ENCODE measurements around the gene ZNF473.

Gene ZNF473

DNA sequence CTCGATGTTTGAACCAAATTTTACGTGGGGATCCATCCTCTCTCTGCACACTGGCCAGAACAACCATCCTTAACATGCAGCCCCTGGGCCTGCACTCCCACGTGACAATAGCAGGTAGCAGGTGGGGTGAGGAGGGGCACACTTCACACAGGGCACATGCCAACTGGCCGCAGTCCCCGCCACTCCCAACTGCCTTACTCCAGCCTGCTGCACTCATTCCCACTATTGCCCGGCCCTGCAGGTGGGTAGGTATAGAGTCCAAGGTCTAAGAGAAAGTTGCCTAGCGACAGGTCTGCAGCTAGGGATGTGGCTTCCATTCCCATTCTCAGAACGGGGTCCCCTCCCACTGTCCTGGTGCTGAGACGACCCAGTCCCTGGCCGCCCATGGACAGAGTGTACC lies 18.6 kb upstream of the ZNF473 start:
- no peak overlapping the region for H3K27ac ChIP-seq (ENCODE audit: low read length)
- H3K27me3 ChIP-seq (ENCODE audit: control insufficient read depth, insufficient read depth, low read length): no peaks in the 10 kb centered on the region
- H3K9me3 ChIP-seq (ENCODE audit: control insufficient read depth, low read depth, low read length): no peaks in the 10 kb centered on the region
- H3K4me3 ChIP-seq (ENCODE audit: low read length): no peak overlapping the region
- no peaks in the 10 kb centered on the region for H3K4me1 ChIP-seq (ENCODE audit: control insufficient read depth, low read depth, low read length)
- H3K9ac ChIP-seq (ENCODE audit: low read length): no peak overlapping the region
- peaks cover 21% of the 10 kb centered on the region for H3K36me3 ChIP-seq (ENCODE audit: control insufficient read depth, low read depth, low read length)

DNA sequence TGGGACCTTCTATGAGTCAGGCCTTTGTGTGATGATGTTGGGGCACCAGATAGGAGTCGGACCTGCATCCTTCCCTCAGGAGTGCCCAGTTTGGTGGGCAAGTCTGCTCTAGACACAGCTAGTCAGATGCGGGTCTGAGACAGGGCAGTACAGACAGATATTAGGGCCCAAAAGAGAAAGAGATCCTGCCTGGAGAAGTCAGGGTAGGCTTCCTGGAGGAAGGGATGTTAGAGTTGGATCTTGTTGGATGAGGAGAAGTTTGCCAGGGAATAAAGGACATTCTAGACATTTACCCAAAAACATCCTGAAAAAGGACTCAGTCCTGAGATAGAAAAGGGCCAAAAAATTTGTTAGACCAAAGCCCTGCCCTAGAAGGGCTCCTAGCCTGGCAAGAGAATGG lies 17.9 kb upstream of the ZNF473 start:
- Histone ChIP-seq H3K4me3 (ENCODE audit: low read length) (no peak overlapping the region), H3K4me1 (ENCODE audit: control insufficient read depth, low read depth, low read length) (no peaks in the 10 kb centered on the region), H3K27me3 (ENCODE audit: control insufficient read depth, insufficient read depth, low read length) (no peaks in the 10 kb centered on the region), H3K36me3 (ENCODE audit: control insufficient read depth, low read depth, low read length) (peaks cover 21% of the 10 kb centered on the region), H3K9ac (ENCODE audit: low read length) (no peak overlapping the region), H3K9me3 (ENCODE audit: control insufficient read depth, low read depth, low read length) (no peaks in the 10 kb centered on the region), H3K27ac (ENCODE audit: low read length) (no peak overlapping the region)

DNA sequence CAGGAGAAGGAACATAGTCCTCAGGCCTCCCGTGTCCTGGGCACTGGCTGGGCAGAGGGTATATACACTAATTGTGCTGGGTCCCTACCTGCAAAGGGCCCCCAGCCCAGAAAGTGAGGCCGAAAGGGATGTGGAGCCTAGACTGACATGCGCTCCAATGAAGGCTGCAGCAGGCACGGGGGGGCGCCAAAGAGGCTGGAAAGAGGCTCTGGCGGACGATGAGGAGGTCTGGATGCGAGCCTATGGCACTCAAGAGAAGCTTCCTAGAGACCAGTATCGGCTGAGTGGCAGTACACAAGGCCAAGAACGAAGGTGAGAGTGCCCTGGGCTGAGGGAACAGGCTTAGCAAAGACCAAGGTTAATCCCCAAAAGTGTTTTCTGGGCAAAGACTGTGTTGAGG lies 17.3 kb upstream of the ZNF473 start:
- Histone ChIP-seq H3K9ac (ENCODE audit: low read length) (no peak overlapping the region), H3K4me3 (ENCODE audit: low read length) (no peak overlapping the region), H3K27ac (ENCODE audit: low read length) (no peak overlapping the region), H3K4me1 (ENCODE audit: control insufficient read depth, low read depth, low read length) (no peaks in the 10 kb centered on the region), H3K27me3 (ENCODE audit: control insufficient read depth, insufficient read depth, low read length) (no peaks in the 10 kb centered on the region), H3K9me3 (ENCODE audit: control insufficient read depth, low read depth, low read length) (no peaks in the 10 kb centered on the region), H3K36me3 (ENCODE audit: control insufficient read depth, low read depth, low read length) (peaks cover 15% of the 10 kb centered on the region)

DNA sequence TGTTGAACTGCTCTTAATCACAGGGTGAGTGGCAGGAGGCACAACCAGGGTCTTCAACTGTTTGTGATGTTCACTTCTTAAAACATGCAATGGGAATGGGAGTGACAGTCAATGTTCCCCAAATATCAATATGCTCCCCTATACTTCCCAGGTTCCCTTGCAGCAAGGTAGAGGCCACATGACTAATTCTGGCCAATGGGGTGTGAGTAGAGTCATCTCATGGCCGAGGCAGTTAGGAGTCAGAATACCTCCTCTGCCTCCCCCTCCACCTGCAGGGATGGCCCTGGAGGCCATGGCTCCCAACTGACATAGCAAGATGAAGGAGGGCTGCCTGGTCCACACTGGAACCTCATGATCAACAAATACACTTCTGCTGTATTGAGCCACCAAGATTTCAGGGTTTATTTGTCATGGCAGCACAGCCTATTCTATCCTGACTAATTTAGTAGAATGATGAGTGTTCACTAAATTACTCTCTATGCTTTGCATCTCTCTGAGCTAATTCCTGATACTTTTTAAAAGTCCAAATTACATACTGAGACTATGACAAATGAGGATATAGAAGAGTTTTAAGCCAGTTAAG lies 9.5 kb upstream of the ZNF473 start:
- H3K27ac ChIP-seq (ENCODE audit: low read length): no peak overlapping the region

DNA sequence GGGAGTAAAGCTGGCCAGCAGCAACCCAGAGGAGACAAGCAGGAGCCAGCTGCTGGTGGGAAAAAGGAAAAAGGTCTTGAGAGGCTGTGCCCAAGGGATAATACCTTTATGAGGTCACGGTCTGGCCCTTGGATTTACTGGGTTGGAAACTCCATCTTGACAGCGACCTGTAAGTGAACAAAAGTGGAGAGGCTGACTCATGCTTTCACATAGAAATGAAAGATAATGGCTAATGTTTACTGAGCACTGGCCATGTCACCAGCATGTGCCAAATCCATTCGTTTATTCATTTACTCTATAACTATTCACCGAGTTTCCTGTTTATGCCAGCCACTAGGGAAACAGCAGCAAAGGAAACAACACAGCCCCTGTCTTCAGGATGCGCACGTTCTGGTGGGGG lies 5.3 kb upstream of the ZNF473 start:
- no peak overlapping the region for H3K9ac ChIP-seq (ENCODE audit: low read length)
- no peak overlapping the region for H3K27ac ChIP-seq (ENCODE audit: low read length)
- no peak overlapping the region for H3K4me3 ChIP-seq (ENCODE audit: low read length)
- no peaks in the 10 kb centered on the region for H3K27me3 ChIP-seq (ENCODE audit: control insufficient read depth, insufficient read depth, low read length)
- no peaks in the 10 kb centered on the region for H3K9me3 ChIP-seq (ENCODE audit: control insufficient read depth, low read depth, low read length)
- H3K36me3 ChIP-seq (ENCODE audit: control insufficient read depth, low read depth, low read length): peaks cover 10% of the 10 kb centered on the region
- H3K4me1 ChIP-seq (ENCODE audit: control insufficient read depth, low read depth, low read length): peaks cover 5% of the 10 kb centered on the region

More for the DNA sequence above, 9.5 kb upstream of the ZNF473 start:
- no peaks in the 10 kb centered on the region for H3K27me3 ChIP-seq (ENCODE audit: control insufficient read depth, insufficient read depth, low read length)
- peaks cover 18% of the 10 kb centered on the region for H3K36me3 ChIP-seq (ENCODE audit: control insufficient read depth, low read depth, low read length)
- no peaks in the 10 kb centered on the region for H3K4me1 ChIP-seq (ENCODE audit: control insufficient read depth, low read depth, low read length)
- no peak overlapping the region for H3K9ac ChIP-seq (ENCODE audit: low read length)
- H3K9me3 ChIP-seq (ENCODE audit: control insufficient read depth, low read depth, low read length): no peaks in the 10 kb centered on the region
- H3K4me3 ChIP-seq (ENCODE audit: low read length): no peak overlapping the region

DNA sequence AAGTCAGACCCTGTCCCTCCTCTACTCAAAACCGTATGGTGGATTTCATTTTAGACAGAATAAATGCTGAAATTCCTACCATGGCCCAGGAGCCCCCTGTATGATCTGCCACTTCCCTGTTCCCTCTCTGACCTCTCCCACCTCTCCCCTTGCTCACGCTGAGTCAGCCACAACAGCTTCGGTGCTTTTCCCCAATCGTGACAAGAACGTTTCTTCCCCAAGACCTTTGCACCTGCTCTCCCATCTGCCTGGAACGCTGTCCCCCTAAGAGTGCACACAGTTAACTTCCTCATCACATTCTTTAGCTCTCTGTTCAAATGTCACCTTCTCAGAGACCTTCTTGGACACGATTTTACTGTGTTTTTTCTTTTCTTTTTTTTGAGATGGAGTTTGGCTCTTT lies 3.0 kb upstream of the ZNF473 start:
- Histone ChIP-seq H3K36me3 (ENCODE audit: control insufficient read depth, low read depth, low read length) (no peaks in the 10 kb centered on the region), H3K4me3 (ENCODE audit: low read length) (no peak overlapping the region), H3K4me1 (ENCODE audit: control insufficient read depth, low read depth, low read length) (peaks cover 5% of the 10 kb centered on the region), H3K9me3 (ENCODE audit: control insufficient read depth, low read depth, low read length) (no peaks in the 10 kb centered on the region), H3K27ac (ENCODE audit: low read length) (no peak overlapping the region), H3K9ac (ENCODE audit: low read length) (no peak overlapping the region), H3K27me3 (ENCODE audit: control insufficient read depth, insufficient read depth, low read length) (no peaks in the 10 kb centered on the region)

DNA sequence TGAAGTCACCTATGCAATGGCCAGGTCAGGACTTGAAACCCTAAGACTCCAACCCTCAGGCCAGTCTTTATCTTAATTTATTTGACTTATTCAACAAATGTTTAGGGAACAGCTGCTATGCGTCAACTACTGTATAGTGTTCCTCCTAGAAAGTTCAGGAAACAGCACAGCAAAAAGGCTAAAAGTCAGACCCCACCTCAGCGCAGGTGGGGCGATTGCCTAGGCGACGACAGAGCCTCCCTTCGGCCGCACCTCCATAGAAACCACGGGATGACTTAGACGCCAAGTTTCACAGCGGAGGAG lies 1.1 kb upstream of the ZNF473 start:
- no peaks in the 10 kb centered on the region for H3K27me3 ChIP-seq (ENCODE audit: control insufficient read depth, insufficient read depth, low read length)
- peak overlapping the region; percentile 73 for H3K9ac ChIP-seq (ENCODE audit: low read length)
- H3K4me3 ChIP-seq (ENCODE audit: low read length): peak overlapping the region; percentile 85
- H3K36me3 ChIP-seq (ENCODE audit: control insufficient read depth, low read depth, low read length): no peaks in the 10 kb centered on the region
- no peaks in the 10 kb centered on the region for H3K9me3 ChIP-seq (ENCODE audit: control insufficient read depth, low read depth, low read length)
- peak overlapping the region; percentile 18 for H3K27ac ChIP-seq (ENCODE audit: low read length)
- H3K4me1 ChIP-seq (ENCODE audit: control insufficient read depth, low read depth, low read length): peaks cover 5% of the 10 kb centered on the region

DNA sequence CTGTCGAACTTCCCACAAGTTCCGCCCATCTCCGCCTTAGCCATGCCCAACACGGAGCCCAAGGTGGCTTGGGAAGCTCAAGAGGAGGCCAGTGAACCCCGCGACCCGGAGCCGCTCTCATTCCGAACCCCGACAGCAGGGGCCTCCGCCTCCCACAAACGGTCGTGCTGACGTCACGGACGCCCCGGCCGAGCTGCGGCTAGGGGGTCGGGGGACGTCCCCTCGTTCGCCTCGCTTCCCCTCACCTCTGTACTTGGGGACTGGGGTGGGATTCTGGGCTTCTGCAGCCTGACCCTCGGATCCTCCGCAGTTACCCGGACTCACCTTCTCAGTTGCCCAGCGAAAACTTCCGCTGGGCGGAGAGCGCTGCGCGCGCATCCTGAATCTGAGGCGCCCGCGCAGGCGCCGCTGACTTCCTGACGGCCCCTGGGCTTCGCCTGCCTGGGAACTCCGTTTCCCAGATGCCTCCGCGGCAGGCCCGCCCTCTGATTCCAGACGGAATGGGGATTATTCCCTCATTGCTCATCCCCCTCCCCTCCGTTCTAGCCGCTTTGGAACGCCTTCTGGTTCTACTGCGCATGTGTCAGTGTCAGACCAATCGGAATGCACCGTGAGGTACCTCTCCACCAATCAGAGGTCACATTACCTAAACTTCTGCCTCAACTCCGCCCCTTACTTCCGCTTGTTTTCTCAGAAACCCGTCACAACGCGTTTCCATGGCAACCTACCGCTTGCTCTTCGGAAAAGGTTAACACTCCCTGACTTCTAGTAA lies 597 bp upstream of the ZNF473 start, which contains the start of gene VRK3:
Gene VRK3, minus strand, starts transcription at position 351 of the 772 bp plus-strand sequence. CDS start 9,210 bp downstream, outside the sequence.
- Histone ChIP-seq H3K9ac (ENCODE audit: low read length) (peak within 1 kb of the TSS; percentile 73), H3K27me3 (ENCODE audit: control insufficient read depth, insufficient read depth, low read length) (no peaks in the 10 kb centered on the region), H3K9me3 (ENCODE audit: control insufficient read depth, low read depth, low read length) (no peaks in the 10 kb centered on the region), H3K27ac (ENCODE audit: low read length) (peak within 1 kb of the TSS; percentile 70), H3K4me3 (ENCODE audit: low read length) (peak within 1 kb of the TSS; percentile 85), H3K4me1 (ENCODE audit: control insufficient read depth, low read depth, low read length) (peaks cover 5% of the 10 kb centered on the region), H3K36me3 (ENCODE audit: control insufficient read depth, low read depth, low read length) (no peaks in the 10 kb centered on the region)

DNA sequence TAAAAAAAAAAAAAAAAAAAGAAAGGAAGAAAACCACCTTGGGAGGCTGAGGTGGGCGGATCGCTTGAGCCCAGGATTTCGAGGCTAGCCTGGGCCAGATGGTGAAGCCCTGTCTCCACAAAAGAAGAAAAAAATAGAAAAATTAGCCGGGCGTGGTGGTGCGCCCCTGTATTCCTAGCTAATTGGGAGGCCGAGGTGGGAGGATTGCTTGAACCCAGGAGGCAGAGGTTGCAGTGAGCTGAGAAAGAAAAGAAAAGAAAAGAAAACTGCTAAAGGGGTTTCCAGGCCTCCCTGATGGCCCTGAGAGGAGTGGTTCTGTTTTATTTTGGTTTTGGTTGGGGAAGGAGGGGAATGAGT lies 723 bp downstream of the ZNF473 start:
- H3K27ac ChIP-seq (ENCODE audit: low read length): no peak overlapping the region
- peak overlapping the region; percentile 72 for H3K4me3 ChIP-seq (ENCODE audit: low read length)
- peaks cover 5% of the 10 kb centered on the region for H3K4me1 ChIP-seq (ENCODE audit: control insufficient read depth, low read depth, low read length)
- H3K9me3 ChIP-seq (ENCODE audit: control insufficient read depth, low read depth, low read length): no peaks in the 10 kb centered on the region
- H3K27me3 ChIP-seq (ENCODE audit: control insufficient read depth, insufficient read depth, low read length): no peaks in the 10 kb centered on the region
- H3K9ac ChIP-seq (ENCODE audit: low read length): peak overlapping the region; percentile 62
- H3K36me3 ChIP-seq (ENCODE audit: control insufficient read depth, low read depth, low read length): peaks cover 5% of the 10 kb centered on the region

DNA sequence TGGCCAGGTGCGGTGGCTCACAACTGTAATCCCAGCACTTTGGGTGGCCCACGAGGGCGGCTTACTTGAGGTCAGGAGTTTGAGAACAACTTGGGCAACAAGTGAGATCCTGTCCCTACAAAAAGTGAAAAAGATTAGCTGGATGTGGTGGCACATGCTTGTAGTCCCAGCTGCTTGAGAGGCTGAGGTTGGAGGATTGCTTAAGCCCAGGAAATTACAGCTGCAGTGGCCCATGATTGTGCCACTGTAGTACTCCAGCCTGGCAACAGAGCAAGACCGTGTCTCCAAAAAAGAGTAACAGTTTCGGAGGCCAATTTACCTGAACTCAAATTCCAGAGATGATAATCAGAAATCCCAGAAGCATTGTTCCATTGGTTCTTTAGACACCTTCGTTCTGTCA lies 4.4 kb downstream of the ZNF473 start:
- no peak overlapping the region for H3K27ac ChIP-seq (ENCODE audit: low read length)
- H3K9ac ChIP-seq (ENCODE audit: low read length): no peak overlapping the region
- H3K4me1 ChIP-seq (ENCODE audit: control insufficient read depth, low read depth, low read length): no peaks in the 10 kb centered on the region
- H3K36me3 ChIP-seq (ENCODE audit: control insufficient read depth, low read depth, low read length): peaks cover 24% of the 10 kb centered on the region
- H3K9me3 ChIP-seq (ENCODE audit: control insufficient read depth, low read depth, low read length): no peaks in the 10 kb centered on the region
- no peaks in the 10 kb centered on the region for H3K27me3 ChIP-seq (ENCODE audit: control insufficient read depth, insufficient read depth, low read length)
- H3K4me3 ChIP-seq (ENCODE audit: low read length): no peak overlapping the region

DNA sequence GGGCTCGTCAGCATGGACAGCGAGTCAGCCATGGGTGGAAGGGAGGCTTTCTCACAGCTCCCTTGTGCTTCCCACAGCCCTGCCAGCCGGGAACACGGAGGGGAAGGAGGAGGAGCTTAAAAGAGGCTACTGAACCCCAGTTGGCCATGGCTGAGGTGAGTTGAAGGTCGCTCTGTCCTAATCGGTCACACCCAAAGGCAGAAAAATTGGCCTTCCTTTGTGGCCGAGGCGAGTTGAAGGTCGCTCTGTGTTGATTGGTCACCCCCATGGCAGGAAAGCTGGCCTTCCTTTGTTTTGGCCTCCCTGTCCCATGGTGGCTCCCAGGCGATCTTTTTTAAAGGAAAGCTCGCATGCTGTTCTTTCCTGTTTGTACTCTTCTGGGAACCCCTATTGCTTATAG lies 5.1 kb downstream of the ZNF473 start:
- H3K36me3 ChIP-seq (ENCODE audit: control insufficient read depth, low read depth, low read length): peaks cover 28% of the 10 kb centered on the region
- H3K9ac ChIP-seq (ENCODE audit: low read length): no peak overlapping the region
- H3K9me3 ChIP-seq (ENCODE audit: control insufficient read depth, low read depth, low read length): no peaks in the 10 kb centered on the region
- no peak overlapping the region for H3K27ac ChIP-seq (ENCODE audit: low read length)
- H3K27me3 ChIP-seq (ENCODE audit: control insufficient read depth, insufficient read depth, low read length): no peaks in the 10 kb centered on the region
- H3K4me1 ChIP-seq (ENCODE audit: control insufficient read depth, low read depth, low read length): no peaks in the 10 kb centered on the region
- no peak overlapping the region for H3K4me3 ChIP-seq (ENCODE audit: low read length)

DNA sequence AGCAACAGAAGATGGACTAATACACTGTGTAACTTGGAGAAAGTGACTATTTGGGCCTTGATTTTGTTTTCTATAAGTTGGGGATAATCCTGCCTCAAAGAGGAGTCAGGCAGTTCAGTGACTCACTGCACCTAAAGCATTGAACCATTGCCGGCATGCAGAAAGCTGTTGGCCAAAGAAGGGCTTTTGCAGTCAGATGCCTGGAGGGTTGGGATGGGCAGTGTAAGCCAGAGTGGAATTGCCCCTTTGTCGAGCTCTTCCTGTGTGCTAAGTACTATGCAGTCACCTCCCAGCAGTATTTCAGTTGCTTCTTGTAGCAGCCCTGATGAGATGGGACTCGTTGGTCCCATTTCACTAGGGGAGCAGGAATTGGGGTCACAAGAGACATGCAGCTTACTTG lies 11.1 kb downstream of the ZNF473 start:
- no peaks in the 10 kb centered on the region for H3K4me1 ChIP-seq (ENCODE audit: control insufficient read depth, low read depth, low read length)
- H3K27me3 ChIP-seq (ENCODE audit: control insufficient read depth, insufficient read depth, low read length): no peaks in the 10 kb centered on the region
- H3K36me3 ChIP-seq (ENCODE audit: control insufficient read depth, low read depth, low read length): peaks cover 51% of the 10 kb centered on the region
- no peak overlapping the region for H3K27ac ChIP-seq (ENCODE audit: low read length)
- no peak overlapping the region for H3K4me3 ChIP-seq (ENCODE audit: low read length)
- no peaks in the 10 kb centered on the region for H3K9me3 ChIP-seq (ENCODE audit: control insufficient read depth, low read depth, low read length)
- no peak overlapping the region for H3K9ac ChIP-seq (ENCODE audit: low read length)
